Cardiac muscle cell (in vitro differentiated cells and primary cell): ENCODE results near the gene FCHO1. TPM values are rescaled to one million over a fixed set of nuclear protein-coding genes. Genes with fewer than 3 reads are reported as not detected.

ENCODE experiments used
- DNase-seq, 2 donors: peaks; one replicate each; pipeline versions ENCODE4 v3.0.0 to v3.0.0-alpha.2; 2010 to 2017; ENCODE audit warnings: low read depth in 1 of 2, low spot score in 1 of 2
- H3K27ac ChIP-seq: fragments of 200-600 bp; sonication (generic); 2 replicates; pipeline ENCODE4 v1.5.1; 2016
- H3K27me3 ChIP-seq: fragments of 200-600 bp; sonication (generic); 2 replicates; pipeline ENCODE4 v1.6.0; 2016; ENCODE audit warnings: control low read depth
- H3K36me3 ChIP-seq: fragments of 200-600 bp; sonication (generic); 2 replicates; pipeline ENCODE4 v1.5.1; 2016; ENCODE audit warnings: control low read depth
- H3K4me1 ChIP-seq: fragments of 200-600 bp; sonication (generic); 2 replicates; pipeline ENCODE4 v1.8.1; 2017; ENCODE audit warnings: low read depth, mild to moderate bottlenecking, mixed run types
- H3K4me3 ChIP-seq: fragments of 200-600 bp; sonication (generic); 2 replicates; pipeline ENCODE4 v1.5.1; 2016; ENCODE audit warnings: mild to moderate bottlenecking
- H3K9me3 ChIP-seq: fragments of 200-600 bp; sonication (generic); 2 replicates; pipeline ENCODE4 v1.5.1; 2017; ENCODE audit warnings: low read depth, mild to moderate bottlenecking, control low read depth
- CTCF ChIP-seq: IDR thresholded peaks from 2 replicates; pipeline ENCODE4 v1.5.1; 2012; ENCODE audit warnings: low read depth, mild to moderate bottlenecking, low read length
- polyA plus RNA-seq: library from polyadenylated mRNA; unstranded; fragments of >200 nt; fragmentation: Nextera tagmentation; extraction: Ambion mirVana; gene quantifications from 2 replicates; pipeline ENCODE4 v1.2.1, GENCODE V29; 2016
- total RNA-seq: library from RNA; depleted of rRNA; stranded (reverse); fragments of >200 nt; gene quantifications from 2 replicates; pipeline ENCODE4 v1.2.3, GENCODE V29; 2016

FCHO1 gene
- total and polyA plus RNA-seq, 2 experiments from 2014 or later = 2.5 to 3.1 TPM

- no peaks in the 10 kb centered on the region for H3K27me3 ChIP-seq
- H3K4me1 ChIP-seq = no peaks in the 10 kb centered on the region
- TF ChIP-seq CTCF = no peak
- H3K36me3 ChIP-seq = no peaks in the 10 kb centered on the region
- H3K27ac ChIP-seq = no peak overlapping the region
- H3K4me3 ChIP-seq = no peak overlapping the region
- no peaks in the 10 kb centered on the region for H3K9me3 ChIP-seq
- no peak for DNase-seq
Observed at GRCh38 chr19:17811103-17811502, 59.8 kb downstream of the FCHO1 start.

GRCh38 chr19:17811681-17812080 lies 60.4 kb downstream of the FCHO1 start:
- Histone ChIP-seq H3K4me3 (no peak overlapping the region), H3K27me3 (no peaks in the 10 kb centered on the region), H3K4me1 (no peaks in the 10 kb centered on the region), H3K27ac (no peak overlapping the region), H3K36me3 (no peaks in the 10 kb centered on the region), H3K9me3 (no peaks in the 10 kb centered on the region)
- TF ChIP-seq CTCF = no peak
- DNase-seq = no peak

GRCh38 chr19:17812099-17812498 lies 60.8 kb downstream of the FCHO1 start:
- no peak for TF ChIP-seq CTCF
- no peaks in the 10 kb centered on the region for H3K36me3 ChIP-seq
- H3K4me1 ChIP-seq = no peaks in the 10 kb centered on the region
- H3K9me3 ChIP-seq = no peaks in the 10 kb centered on the region
- H3K27me3 ChIP-seq = no peaks in the 10 kb centered on the region
- no peak for DNase-seq
- H3K4me3 ChIP-seq = no peak overlapping the region
- H3K27ac ChIP-seq = no peak overlapping the region

- Histone ChIP-seq H3K4me1 (no peaks in the 10 kb centered on the region), H3K27ac (no peak overlapping the region), H3K4me3 (no peak overlapping the region), H3K36me3 (no peaks in the 10 kb centered on the region), H3K27me3 (no peaks in the 10 kb centered on the region), H3K9me3 (no peaks in the 10 kb centered on the region)
- DNase-seq = no peak
- no peak for TF ChIP-seq CTCF
Observed at GRCh38 chr19:17817668-17818363, 66.5 kb downstream of the FCHO1 start.

- no peaks in the 10 kb centered on the region for H3K36me3 ChIP-seq
- DNase-seq = no peak
- TF ChIP-seq CTCF = no peak
- H3K27me3 ChIP-seq = no peaks in the 10 kb centered on the region
- no peak within 1 kb of the TSS for H3K27ac ChIP-seq
- H3K9me3 ChIP-seq = no peaks in the 10 kb centered on the region
- H3K4me3 ChIP-seq = no peak within 1 kb of the TSS
- no peaks in the 10 kb centered on the region for H3K4me1 ChIP-seq
Observed at GRCh38 chr19:17821190-17821589, 69.9 kb downstream of the FCHO1 start, which contains the start of gene INSL3. INSL3 (minus strand) TSS chr19:17821519; CDS start chr19:17821506, 13 bp downstream.
